Measurements from ENCODE around the gene USP40.

Gene USP40

DNA sequence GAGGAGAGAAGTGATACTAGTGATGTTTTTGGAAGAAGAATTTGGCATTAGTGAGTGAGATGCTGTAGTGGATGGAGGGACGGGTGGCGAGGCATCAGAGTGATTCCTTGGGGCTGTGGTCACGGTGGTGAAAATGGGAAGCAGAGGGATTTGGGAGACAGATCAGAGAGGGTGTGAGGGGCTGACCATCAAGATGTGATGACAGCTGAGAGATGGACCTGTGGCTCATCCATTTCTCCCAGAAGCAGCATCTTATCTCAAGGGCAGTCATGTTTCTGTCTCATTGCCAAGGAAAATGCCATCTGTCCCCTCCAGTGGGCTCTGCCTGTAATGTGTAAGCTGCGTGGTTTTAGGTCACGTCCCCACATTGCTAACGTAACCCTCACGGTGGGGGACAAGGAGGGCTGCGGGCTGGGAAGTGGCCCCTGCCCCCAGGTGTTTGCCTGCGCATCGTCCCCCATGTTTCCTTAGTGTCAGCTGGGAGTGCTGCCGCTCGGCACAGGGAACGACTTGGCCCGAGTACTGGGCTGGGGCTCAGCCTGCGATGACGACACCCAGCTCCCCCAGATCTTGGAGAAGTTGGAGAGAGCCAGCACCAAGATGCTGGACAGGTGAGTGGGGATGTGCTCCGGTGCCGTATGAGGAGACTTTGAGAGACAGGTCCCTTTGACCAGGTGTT, 121.3 kb downstream of the USP40 start:
- TF ChIP-seq CTCF (IDR thresholded peaks at IDR 0.05; ENCODE audit: insufficient read depth, low read length, poor library complexity, severe bottlenecking): no peak
- no peak overlapping the region for H3K4me3 ChIP-seq (replicated peaks; ENCODE audit: low read depth, low read length)
- H3K36me3 ChIP-seq (ENCODE audit: control insufficient read depth, insufficient read depth, low read length): peaks cover 59% of the 10 kb centered on the region
- DNase-seq (ENCODE audit: extremely low read depth, insufficient read length): no peak
- no peaks in the 10 kb centered on the region for H3K27me3 ChIP-seq (replicated peaks; ENCODE audit: control insufficient read depth, insufficient read depth, low read length)

GRCh38 chr2:233444501-233444900, 122.1 kb downstream of the USP40 start:
- TF ChIP-seq CTCF (IDR thresholded peaks at IDR 0.05; ENCODE audit: insufficient read depth, low read length, poor library complexity, severe bottlenecking): no peak
- DNase-seq (ENCODE audit: extremely low read depth, insufficient read length): no peak
- Histone ChIP-seq H3K27me3 (replicated peaks; ENCODE audit: control insufficient read depth, insufficient read depth, low read length) (no peaks in the 10 kb centered on the region), H3K4me3 (replicated peaks; ENCODE audit: low read depth, low read length) (no peak overlapping the region), H3K36me3 (ENCODE audit: control insufficient read depth, insufficient read depth, low read length) (peaks cover 53% of the 10 kb centered on the region)

DNA sequence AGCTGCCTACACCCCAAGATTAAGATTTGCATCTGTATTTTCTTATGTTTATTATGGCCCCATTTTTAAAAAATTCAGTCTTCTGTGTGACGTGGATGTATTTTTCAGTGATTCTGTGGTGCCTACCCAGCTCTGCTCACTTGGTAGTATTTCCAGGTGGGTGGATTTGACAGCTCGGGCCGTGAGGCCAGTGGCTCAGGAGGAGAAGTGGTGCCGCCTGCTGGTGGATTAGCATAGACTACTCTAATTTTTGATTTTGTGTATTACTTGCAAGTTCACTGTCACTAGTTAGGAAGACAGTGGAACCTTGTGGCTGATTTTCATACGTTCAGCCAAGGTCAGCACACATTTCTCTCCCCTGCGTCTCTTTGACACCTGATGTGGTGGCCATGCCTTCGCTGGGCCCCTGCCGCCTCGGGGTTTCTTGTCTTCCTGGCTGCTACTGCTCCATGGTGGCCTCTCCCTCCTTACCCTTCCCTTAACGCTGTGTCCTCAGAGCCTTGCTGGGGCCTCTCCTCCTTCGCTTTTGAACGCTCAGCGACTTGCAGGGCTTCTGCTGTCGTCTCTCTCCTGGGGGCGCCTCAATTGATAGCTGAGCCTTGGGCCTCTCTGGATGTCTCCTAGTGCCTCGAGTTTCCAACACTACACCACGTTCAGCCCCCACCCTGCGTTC, 122.9 kb downstream of the USP40 start:
- peak; percentile 48 for DNase-seq (ENCODE audit: extremely low read depth, insufficient read length)
- peaks cover 53% of the 10 kb centered on the region for H3K36me3 ChIP-seq (ENCODE audit: control insufficient read depth, insufficient read depth, low read length)
- H3K4me3 ChIP-seq (replicated peaks; ENCODE audit: low read depth, low read length): no peak overlapping the region
- no peaks in the 10 kb centered on the region for H3K27me3 ChIP-seq (replicated peaks; ENCODE audit: control insufficient read depth, insufficient read depth, low read length)
- peak; percentile 86 for TF ChIP-seq CTCF (IDR thresholded peaks at IDR 0.05; ENCODE audit: insufficient read depth, low read length, poor library complexity, severe bottlenecking)

DNA sequence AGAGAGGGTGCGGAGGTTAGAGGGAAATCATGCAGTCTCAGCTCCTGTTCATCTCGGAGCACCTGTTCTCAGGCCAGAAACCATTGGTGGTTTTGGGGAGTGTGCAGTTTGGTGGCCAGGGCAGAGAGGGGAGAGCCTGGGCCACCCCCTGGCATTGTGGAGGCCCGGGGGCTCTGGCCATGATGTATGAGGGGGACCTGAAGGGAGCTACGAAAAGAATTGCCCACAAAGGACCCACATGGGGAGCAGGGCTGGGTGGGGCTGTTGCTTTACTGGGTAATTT, 124.6 kb downstream of the USP40 start:
- Histone ChIP-seq H3K36me3 (ENCODE audit: control insufficient read depth, insufficient read depth, low read length) (peaks cover 56% of the 10 kb centered on the region), H3K4me3 (replicated peaks; ENCODE audit: low read depth, low read length) (no peak overlapping the region)
- TF ChIP-seq CTCF (IDR thresholded peaks at IDR 0.05; ENCODE audit: insufficient read depth, low read length, poor library complexity, severe bottlenecking): no peak

DNA sequence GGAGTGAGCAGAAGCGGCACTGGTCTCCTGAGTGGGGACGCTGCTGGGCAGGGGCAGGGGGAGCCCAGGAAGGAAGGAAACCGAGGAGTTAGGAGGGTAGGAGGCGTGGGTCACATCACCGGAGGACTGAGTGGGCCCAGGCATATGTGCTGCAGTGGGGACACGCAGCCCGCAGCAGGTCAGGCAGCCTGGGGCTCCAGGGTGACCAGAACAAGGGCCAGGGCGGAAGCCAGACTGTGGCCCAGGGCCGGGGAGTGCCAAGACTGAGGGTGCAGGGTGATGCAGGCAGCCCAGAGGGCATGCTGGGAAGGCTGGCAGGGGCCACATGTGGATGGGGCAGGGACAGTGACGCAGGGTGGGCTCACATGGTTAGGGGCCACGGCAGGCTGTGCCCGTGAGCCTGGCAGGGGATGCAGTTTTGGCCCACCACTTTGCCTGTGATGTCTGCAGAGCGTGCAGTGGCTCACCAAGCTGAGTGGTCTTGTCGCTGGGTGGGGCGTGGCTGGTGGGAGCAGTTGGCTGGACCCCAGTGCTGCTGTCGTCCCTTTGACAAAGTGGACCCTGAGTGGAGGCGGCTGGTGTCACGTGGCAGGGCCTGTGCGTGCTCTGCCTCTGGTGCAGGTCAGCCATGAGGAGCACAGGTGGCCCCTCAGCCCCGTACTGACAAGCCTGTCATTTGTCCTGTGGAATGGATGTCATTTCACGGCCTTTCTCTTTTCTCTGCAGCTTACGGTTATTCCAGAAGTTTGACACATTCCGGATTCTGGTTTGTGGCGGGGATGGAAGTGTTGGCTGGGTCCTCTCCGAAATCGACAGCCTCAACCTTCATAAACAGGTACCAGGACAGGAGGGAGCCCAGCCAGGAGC, 125.2 kb downstream of the USP40 start:
- TF ChIP-seq CTCF (IDR thresholded peaks at IDR 0.05; ENCODE audit: insufficient read depth, low read length, poor library complexity, severe bottlenecking): no peak
- H3K4me3 ChIP-seq (replicated peaks; ENCODE audit: low read depth, low read length): no peak overlapping the region
- peaks cover 57% of the 10 kb centered on the region for H3K36me3 ChIP-seq (ENCODE audit: control insufficient read depth, insufficient read depth, low read length)
- DNase-seq (ENCODE audit: extremely low read depth, insufficient read length): no peak
- H3K27me3 ChIP-seq (replicated peaks; ENCODE audit: control insufficient read depth, insufficient read depth, low read length): no peaks in the 10 kb centered on the region

More for the DNA sequence above, 124.6 kb downstream of the USP40 start:
- no peak for DNase-seq (ENCODE audit: extremely low read depth, insufficient read length)
- H3K27me3 ChIP-seq (replicated peaks; ENCODE audit: control insufficient read depth, insufficient read depth, low read length): no peaks in the 10 kb centered on the region
